H9 (cell line): ENCODE results near the gene SCFD2. TPM values are rescaled to one million over a fixed set of nuclear protein-coding genes. Genes with fewer than 3 reads are reported as not detected.

Source experiments
- DNase-seq: peaks from one replicate; pipeline ENCODE4 v3.0.0-alpha.2; 2017
- H2AFZ ChIP-seq: one replicate; pipeline ENCODE4 v1.6.1; 2013; ENCODE audit warnings: mild to moderate bottlenecking, low read length, control low read depth, moderate library complexity
- H2AK5ac ChIP-seq: 2 replicates; pipeline ENCODE4 v1.6.1; 2013; ENCODE audit warnings: low read length, control low read depth, mixed read lengths; ENCODE audit not compliant: insufficient read length
- H2BK120ac ChIP-seq: one replicate; pipeline ENCODE4 v1.6.1; 2013; ENCODE audit warnings: low read depth, mild to moderate bottlenecking, low read length, control low read depth, inconsistent platforms; ENCODE audit not compliant: poor library complexity, severe bottlenecking
- H2BK12ac ChIP-seq: 2 replicates; pipeline ENCODE4 v1.6.1; 2013; ENCODE audit warnings: low read length, control low read depth, mixed read lengths, low read depth; ENCODE audit not compliant: insufficient read length
- H2BK15ac ChIP-seq: 2 replicates; pipeline ENCODE4 v1.6.1; 2013; ENCODE audit warnings: low read depth, low read length, control low read depth
- H2BK20ac ChIP-seq: one replicate; pipeline ENCODE4 v1.6.1; 2013; ENCODE audit warnings: low read depth, mild to moderate bottlenecking, low read length, control low read depth, inconsistent platforms; ENCODE audit not compliant: poor library complexity, severe bottlenecking
- H2BK5ac ChIP-seq: 2 replicates; pipeline ENCODE4 v1.6.1; 2013; ENCODE audit warnings: low read length, control low read depth, mixed read lengths; ENCODE audit not compliant: insufficient read length
- H3K14ac ChIP-seq: 2 replicates; pipeline ENCODE4 v1.6.1; 2013; ENCODE audit warnings: low read length, control low read depth; ENCODE audit not compliant: insufficient read depth
- H3K18ac ChIP-seq: 2 replicates; pipeline ENCODE4 v1.6.1; 2013; ENCODE audit warnings: low read depth, mild to moderate bottlenecking, mixed read lengths, low read length, control low read depth; ENCODE audit not compliant: insufficient read length
- H3K23ac ChIP-seq: 2 replicates; pipeline ENCODE4 v1.6.1; 2013; ENCODE audit warnings: low read length, control low read depth, mixed read lengths, low read depth; ENCODE audit not compliant: insufficient read length
- H3K23me2 ChIP-seq: 2 replicates; pipeline ENCODE4 v1.6.1; 2013; ENCODE audit warnings: low read depth, mild to moderate bottlenecking, mixed read lengths, low read length, control low read depth; ENCODE audit not compliant: insufficient read length, poor library complexity, severe bottlenecking
- H3K27ac ChIP-seq: 2 replicates; pipeline ENCODE4 v1.5.1; 2013; ENCODE audit warnings: low read length, control low read depth, mixed read lengths, low read depth; ENCODE audit not compliant: insufficient read length
- H3K27me3 ChIP-seq: 2 replicates; pipeline ENCODE4 v1.6.1; 2013; ENCODE audit warnings: low read length, control low read depth, inconsistent platforms; ENCODE audit not compliant: insufficient read depth
- H3K4ac ChIP-seq: 2 replicates; pipeline ENCODE4 v1.6.1; 2013; ENCODE audit warnings: low read depth, mild to moderate bottlenecking, control low read depth, inconsistent platforms, low read length, moderate library complexity
- H3K4me1 ChIP-seq: 2 replicates; pipeline ENCODE4 v1.6.1; 2013; ENCODE audit warnings: low read length, control low read depth, inconsistent platforms; ENCODE audit not compliant: insufficient read depth
- H3K4me2 ChIP-seq: 2 replicates; pipeline ENCODE4 v1.6.1; 2013; ENCODE audit warnings: low read length, control low read depth, mixed read lengths; ENCODE audit not compliant: insufficient read length, insufficient read depth
- H3K56ac ChIP-seq: 2 replicates; pipeline ENCODE4 v1.6.1; 2013; ENCODE audit warnings: low read depth, mild to moderate bottlenecking, mixed read lengths, low read length, control low read depth; ENCODE audit not compliant: insufficient read length
- H3K79me1 ChIP-seq: 2 replicates; pipeline ENCODE4 v1.6.1; 2013; ENCODE audit warnings: low read depth, mild to moderate bottlenecking, moderate library complexity, low read length, control low read depth, inconsistent platforms; ENCODE audit not compliant: insufficient read depth, poor library complexity, severe bottlenecking
- H3K79me2 ChIP-seq: 2 replicates; pipeline ENCODE4 v1.6.1; 2013; ENCODE audit warnings: low read length, control low read depth, inconsistent platforms; ENCODE audit not compliant: insufficient read depth
- H3K9ac ChIP-seq: 2 replicates; pipeline ENCODE4 v1.6.1; 2013; ENCODE audit warnings: low read length, control low read depth, mixed read lengths; ENCODE audit not compliant: insufficient read length; ENCODE audit errors: extremely low read depth
- H3K9me3 ChIP-seq: one replicate; pipeline ENCODE4 v1.6.1; 2013; ENCODE audit warnings: low read depth, low read length, inconsistent platforms; ENCODE audit not compliant: control insufficient read depth
- H3T11ph ChIP-seq: one replicate; pipeline ENCODE4 v1.6.1; 2013; ENCODE audit warnings: mild to moderate bottlenecking, low read length, control low read depth, inconsistent platforms
- H4K20me1 ChIP-seq: one replicate; pipeline ENCODE4 v1.6.1; 2013; ENCODE audit not compliant: control insufficient read depth, insufficient read length, insufficient read depth
- H4K5ac ChIP-seq: 2 replicates; pipeline ENCODE4 v1.6.1; 2013; ENCODE audit warnings: low read depth, mild to moderate bottlenecking, mixed read lengths, low read length, control low read depth; ENCODE audit not compliant: insufficient read length
- H4K8ac ChIP-seq: replicated peaks from 2 replicates; pipeline ENCODE4 v1.6.1; 2013; ENCODE audit warnings: low read length, control low read depth, mixed read lengths, low read depth; ENCODE audit not compliant: insufficient read length
- H4K91ac ChIP-seq: 2 replicates; pipeline ENCODE4 v1.6.1; 2013; ENCODE audit warnings: low read depth, mild to moderate bottlenecking, moderate library complexity, mixed read lengths, low read length, control low read depth; ENCODE audit not compliant: insufficient read length
- H3K27ac Mint-ChIP-seq, 3 experiments: 2 replicates in 2 of 3; 3 replicates in 1 of 3; pipeline ENCODE4 v1.8.0; 2020 to 2021; ENCODE audit warnings: mixed read lengths in 3 of 3, mild to moderate bottlenecking in 1 of 3, moderate library complexity in 1 of 3
- H3K27me3 Mint-ChIP-seq: 2 replicates; pipeline ENCODE4 v1.8.0; 2021; ENCODE audit warnings: low read depth, mild to moderate bottlenecking, moderate library complexity, mixed read lengths
- H3K36me3 Mint-ChIP-seq, 3 experiments: 2 replicates in 2 of 3; 3 replicates in 1 of 3; pipeline ENCODE4 v1.8.0; 2020 to 2021; ENCODE audit warnings: low read depth in 3 of 3, mixed read lengths in 3 of 3; ENCODE audit not compliant: insufficient read depth in 1 of 3
- H3K4me1 Mint-ChIP-seq, 2 experiments: 2 replicates each; pipeline ENCODE4 v1.8.0; 2020; ENCODE audit warnings: mixed read lengths in 2 of 2
- H3K4me3 Mint-ChIP-seq, 2 experiments: 2 replicates in 1 of 2; 3 replicates in 1 of 2; pipeline ENCODE4 v1.8.0; 2020 to 2021; ENCODE audit warnings: mild to moderate bottlenecking in 2 of 2, mixed read lengths in 2 of 2, moderate library complexity in 1 of 2
- H3K9me3 Mint-ChIP-seq, 2 experiments: 2 replicates in 1 of 2; 3 replicates in 1 of 2; pipeline ENCODE4 v1.8.0; 2020; ENCODE audit warnings: mild to moderate bottlenecking in 2 of 2, mixed read lengths in 2 of 2, moderate library complexity in 1 of 2
- WGBS: extraction: QIAGEN DNeasy Blood & Tissue Kit; methylation state at CpG from one replicate; pipeline ENCODE4 v1.1.7; 2013; ENCODE audit warnings: missing lambda C conversion rate, low lambda C conversion rate, mixed read lengths; ENCODE audit not compliant: insufficient read length; ENCODE audit errors: extremely low coverage; 5-methylcytosine and 5-hydroxymethylcytosine counted together
- total RNA-seq: library from RNA; stranded (reverse); gene quantifications from 2 replicates; pipeline ENCODE4 v1.2.1, GENCODE V29; 2021
- TF ChIP-seq, protein P1 (sequence below): fragments of 200-600 bp; sonication (generic); conservative IDR thresholded peaks from 3 replicates; pipeline ENCODE4 v1.8.0; 2021; ENCODE audit warnings: antibody characterized with exemption, mild to moderate bottlenecking

SCFD2 gene
- total RNA-seq, 1 experiment from 2014 or later, result 10.1 TPM

DNA sequence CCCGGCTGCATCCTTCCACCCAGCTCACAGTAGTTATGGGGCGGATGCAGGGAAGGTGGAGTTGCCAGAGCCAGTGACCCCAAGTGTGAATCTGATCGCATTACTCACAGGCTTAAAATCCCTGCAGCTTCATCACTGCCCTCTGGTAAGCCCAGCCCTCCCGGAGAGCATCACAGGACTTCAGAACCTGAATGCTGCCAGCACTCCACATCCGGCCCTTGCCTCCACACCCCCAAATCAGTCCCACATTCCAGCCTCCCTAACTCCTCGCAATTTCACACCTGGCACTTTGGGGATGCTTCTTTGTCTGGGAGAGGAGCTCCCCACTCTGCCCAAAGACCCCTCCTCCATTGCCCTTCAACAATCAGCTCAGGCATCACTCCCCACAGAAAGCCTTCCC lies 488.2 kb downstream of the SCFD2 start:
- H3K23me2 ChIP-seq, result no peaks in the 10 kb centered on the region
- peaks cover 10% of the 10 kb centered on the region for H3K4me1 ChIP-seq
- peaks cover 5 to 7% of the 10 kb centered on the region in 2 experiments for H3K9me3 Mint-ChIP-seq
- no peak overlapping the region for H3K56ac ChIP-seq
- WGBS, result no CpG with 5 or more reads among the region's 6 CpGs
- no peak overlapping the region for H3K23ac ChIP-seq
- H2BK5ac ChIP-seq, result no peak overlapping the region
- H2BK120ac ChIP-seq, result no peak overlapping the region
- H2BK12ac ChIP-seq, result no peak overlapping the region
- H4K20me1 ChIP-seq, result no peaks in the 10 kb centered on the region
- H3K27ac ChIP-seq, result no peak overlapping the region
- TF ChIP-seq, protein P1, sequence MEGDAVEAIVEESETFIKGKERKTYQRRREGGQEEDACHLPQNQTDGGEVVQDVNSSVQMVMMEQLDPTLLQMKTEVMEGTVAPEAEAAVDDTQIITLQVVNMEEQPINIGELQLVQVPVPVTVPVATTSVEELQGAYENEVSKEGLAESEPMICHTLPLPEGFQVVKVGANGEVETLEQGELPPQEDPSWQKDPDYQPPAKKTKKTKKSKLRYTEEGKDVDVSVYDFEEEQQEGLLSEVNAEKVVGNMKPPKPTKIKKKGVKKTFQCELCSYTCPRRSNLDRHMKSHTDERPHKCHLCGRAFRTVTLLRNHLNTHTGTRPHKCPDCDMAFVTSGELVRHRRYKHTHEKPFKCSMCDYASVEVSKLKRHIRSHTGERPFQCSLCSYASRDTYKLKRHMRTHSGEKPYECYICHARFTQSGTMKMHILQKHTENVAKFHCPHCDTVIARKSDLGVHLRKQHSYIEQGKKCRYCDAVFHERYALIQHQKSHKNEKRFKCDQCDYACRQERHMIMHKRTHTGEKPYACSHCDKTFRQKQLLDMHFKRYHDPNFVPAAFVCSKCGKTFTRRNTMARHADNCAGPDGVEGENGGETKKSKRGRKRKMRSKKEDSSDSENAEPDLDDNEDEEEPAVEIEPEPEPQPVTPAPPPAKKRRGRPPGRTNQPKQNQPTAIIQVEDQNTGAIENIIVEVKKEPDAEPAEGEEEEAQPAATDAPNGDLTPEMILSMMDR, result no peak
- no peak for DNase-seq
- H2AFZ ChIP-seq, result no peak overlapping the region
- peaks cover 0 to 11% (median 10%) of the 10 kb centered on the region in 3 experiments; a peak in 5 of 7 replicates for H3K36me3 Mint-ChIP-seq
- peaks cover 5% of the 10 kb centered on the region for H3K27me3 Mint-ChIP-seq
- H3K27ac Mint-ChIP-seq, result peak overlapping the region in 1 of 3 experiments; percentile 6; a peak in 1 of 7 replicates
- no peaks in the 10 kb centered on the region for H3K79me2 ChIP-seq
- H3K4me2 ChIP-seq, result no peak overlapping the region
- H4K5ac ChIP-seq, result no peak overlapping the region
- no peak overlapping the region for H3T11ph ChIP-seq
- H2BK20ac ChIP-seq, result no peak overlapping the region
- no peak overlapping the region for H3K4ac ChIP-seq
- no peak overlapping the region for H3K14ac ChIP-seq
- H3K9me3 ChIP-seq, result no peaks in the 10 kb centered on the region
- no peaks in the 10 kb centered on the region for H3K79me1 ChIP-seq
- no peak overlapping the region for H3K9ac ChIP-seq
- peaks cover 54 to 56% of the 10 kb centered on the region in 2 experiments for H3K4me1 Mint-ChIP-seq
- no peak overlapping the region for H3K18ac ChIP-seq
- H2BK15ac ChIP-seq, result no peak overlapping the region
- H4K91ac ChIP-seq, result no peak overlapping the region
- no peak overlapping the region for H4K8ac ChIP-seq
- no peak overlapping the region; a peak in 1 of 5 replicates for H3K4me3 Mint-ChIP-seq
- H3K27me3 ChIP-seq, result no peaks in the 10 kb centered on the region
- H2AK5ac ChIP-seq, result no peak overlapping the region
